ENCODE measurements around the gene STOM. TPM values are rescaled to one million over a fixed set of nuclear protein-coding genes. Genes with fewer than 3 reads are reported as not detected.
A peak's percentile ranks its signal among the peaks of the same experiment; 100 is the strongest.

STOM gene
- total RNA-seq, 4 donors from 2014 or later = 78.2 to 195 (median 111) TPM

DNA sequence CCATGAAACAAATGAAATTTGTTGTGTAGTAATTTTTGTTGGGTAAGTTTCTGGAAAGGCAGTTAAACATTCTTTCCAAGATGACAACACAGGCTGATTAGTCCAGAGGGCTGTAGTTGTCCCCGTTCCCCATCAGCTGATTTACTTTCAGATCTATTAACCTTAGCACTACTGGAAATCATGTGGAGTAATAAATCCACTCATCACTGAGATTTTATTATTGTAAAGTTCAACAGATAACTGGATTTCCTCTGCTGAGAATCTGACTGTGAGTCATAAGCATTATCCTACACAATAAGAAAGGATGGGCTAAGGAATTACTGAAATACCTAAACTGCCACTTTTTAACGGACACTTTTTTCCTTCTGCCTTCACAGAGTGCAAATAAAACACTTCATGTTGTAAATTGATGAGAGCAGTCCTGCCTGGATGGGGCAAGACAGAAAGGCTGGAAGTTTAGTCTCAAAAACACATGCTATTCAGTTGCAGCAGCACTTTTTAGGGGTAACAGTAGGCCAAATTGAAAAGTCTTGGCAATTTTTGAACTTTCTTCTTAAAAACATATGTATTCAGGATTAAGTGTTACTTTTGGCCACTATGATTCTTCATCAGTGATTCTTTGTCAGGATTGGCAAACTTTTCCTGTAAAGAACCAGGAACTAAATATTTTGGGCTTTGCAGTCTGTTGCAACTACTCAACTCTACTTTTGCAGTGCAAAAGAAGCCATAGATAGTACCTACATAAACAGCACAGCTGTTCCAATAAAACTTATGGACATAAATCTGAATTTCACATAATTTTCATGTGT, 7.0 kb downstream of the STOM start:
- Histone ChIP-seq H3K9me3 (no peaks in the 10 kb centered on the region), H3K36me3 (no peaks in the 10 kb centered on the region), H3K4me1 (peaks cover 43 to 96% (median 71%) of the 10 kb centered on the region in 4 donors), H3K27ac (peak overlapping the region; percentile 92 to 96 (median 92)), H3K27me3 (no peaks in the 10 kb centered on the region), H3K4me3 (no peak overlapping the region)
- 18 to 21% methylated on average over 2 of the region's 2 CpGs for WGBS, 2 donors (ENCODE audit: low coverage in 1 of 2)
- in situ Hi-C loops (cut with MboI; ENCODE audit: low pct_ligation_motif_present in 1 of 4, low pct_unique_long_range_greater_than_20kb in 1 of 4, low sequenced_read_pairs in 3 of 4) (no loop called here), intact Hi-C loops (cut with DNase I; ENCODE audit: low total_unique reads) (no loop called here)
- DNase-seq = no peak
- TF ChIP-seq, protein P1, sequence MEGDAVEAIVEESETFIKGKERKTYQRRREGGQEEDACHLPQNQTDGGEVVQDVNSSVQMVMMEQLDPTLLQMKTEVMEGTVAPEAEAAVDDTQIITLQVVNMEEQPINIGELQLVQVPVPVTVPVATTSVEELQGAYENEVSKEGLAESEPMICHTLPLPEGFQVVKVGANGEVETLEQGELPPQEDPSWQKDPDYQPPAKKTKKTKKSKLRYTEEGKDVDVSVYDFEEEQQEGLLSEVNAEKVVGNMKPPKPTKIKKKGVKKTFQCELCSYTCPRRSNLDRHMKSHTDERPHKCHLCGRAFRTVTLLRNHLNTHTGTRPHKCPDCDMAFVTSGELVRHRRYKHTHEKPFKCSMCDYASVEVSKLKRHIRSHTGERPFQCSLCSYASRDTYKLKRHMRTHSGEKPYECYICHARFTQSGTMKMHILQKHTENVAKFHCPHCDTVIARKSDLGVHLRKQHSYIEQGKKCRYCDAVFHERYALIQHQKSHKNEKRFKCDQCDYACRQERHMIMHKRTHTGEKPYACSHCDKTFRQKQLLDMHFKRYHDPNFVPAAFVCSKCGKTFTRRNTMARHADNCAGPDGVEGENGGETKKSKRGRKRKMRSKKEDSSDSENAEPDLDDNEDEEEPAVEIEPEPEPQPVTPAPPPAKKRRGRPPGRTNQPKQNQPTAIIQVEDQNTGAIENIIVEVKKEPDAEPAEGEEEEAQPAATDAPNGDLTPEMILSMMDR (IDR thresholded peaks at IDR 0.05) = no peak
- TF ChIP-seq POLR2AphosphoS5 (IDR thresholded peaks at IDR 0.05) = peak; percentile 34 to 67 (median 49)
- TF ChIP-seq EP300 (IDR thresholded peaks at IDR 0.05; ENCODE audit: low read depth) = no peak

DNA sequence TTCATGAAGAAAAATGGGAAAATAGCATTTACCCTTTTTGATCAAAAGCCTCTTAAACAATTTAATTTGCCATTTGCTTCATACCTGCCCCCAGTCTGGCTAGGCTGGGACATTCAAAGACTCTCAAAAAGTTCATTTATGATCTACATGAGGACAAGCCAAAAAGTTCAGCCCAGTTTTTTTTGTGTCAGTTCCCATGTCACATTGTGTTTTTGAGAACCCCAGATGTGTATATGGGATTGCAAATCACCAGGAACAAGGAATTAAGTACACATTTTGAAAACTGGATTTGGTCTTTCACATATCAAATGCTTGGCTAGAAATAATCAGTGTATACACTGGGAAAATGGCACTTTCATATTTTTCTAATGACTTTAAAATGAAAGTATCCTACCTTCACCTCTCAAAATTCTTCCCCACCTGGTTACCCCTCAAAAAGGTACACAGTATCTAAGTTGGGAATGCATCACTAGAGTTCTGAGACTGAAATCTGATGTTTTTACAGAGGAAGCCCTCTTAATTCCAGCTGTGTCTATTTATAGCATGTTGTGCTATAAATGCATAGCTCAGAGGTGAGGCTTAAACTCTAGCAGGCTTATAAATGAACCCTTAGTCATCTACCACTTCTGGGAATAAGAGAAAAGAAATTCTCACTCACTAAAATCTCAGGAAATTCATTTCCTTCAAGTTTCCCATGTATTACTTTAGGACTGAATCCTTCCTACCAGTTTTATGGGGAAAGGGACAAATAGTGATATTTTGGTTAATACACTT, 9.3 kb downstream of the STOM start:
- H3K9me3 ChIP-seq = no peaks in the 10 kb centered on the region
- H3K4me3 ChIP-seq = no peak overlapping the region
- peaks cover 43 to 96% (median 72%) of the 10 kb centered on the region in 4 donors for H3K4me1 ChIP-seq
- peak overlapping the region; percentile 92 to 96 (median 92) for H3K27ac ChIP-seq
- no peaks in the 10 kb centered on the region for H3K36me3 ChIP-seq
- DNase-seq = no peak
- H3K27me3 ChIP-seq = no peaks in the 10 kb centered on the region
- intact Hi-C loops (cut with DNase I; ENCODE audit: low total_unique reads) = no loop called here
- in situ Hi-C loops (cut with MboI; ENCODE audit: low pct_ligation_motif_present in 1 of 4, low pct_unique_long_range_greater_than_20kb in 1 of 4, low sequenced_read_pairs in 3 of 4) = no loop called here
- TF ChIP-seq POLR2A (IDR thresholded peaks at IDR 0.05) (no peak), EP300 (IDR thresholded peaks at IDR 0.05; ENCODE audit: low read depth) (no peak), POLR2AphosphoS5 (IDR thresholded peaks at IDR 0.05) (peak in 1 of 3 donors; percentile 23)

DNA sequence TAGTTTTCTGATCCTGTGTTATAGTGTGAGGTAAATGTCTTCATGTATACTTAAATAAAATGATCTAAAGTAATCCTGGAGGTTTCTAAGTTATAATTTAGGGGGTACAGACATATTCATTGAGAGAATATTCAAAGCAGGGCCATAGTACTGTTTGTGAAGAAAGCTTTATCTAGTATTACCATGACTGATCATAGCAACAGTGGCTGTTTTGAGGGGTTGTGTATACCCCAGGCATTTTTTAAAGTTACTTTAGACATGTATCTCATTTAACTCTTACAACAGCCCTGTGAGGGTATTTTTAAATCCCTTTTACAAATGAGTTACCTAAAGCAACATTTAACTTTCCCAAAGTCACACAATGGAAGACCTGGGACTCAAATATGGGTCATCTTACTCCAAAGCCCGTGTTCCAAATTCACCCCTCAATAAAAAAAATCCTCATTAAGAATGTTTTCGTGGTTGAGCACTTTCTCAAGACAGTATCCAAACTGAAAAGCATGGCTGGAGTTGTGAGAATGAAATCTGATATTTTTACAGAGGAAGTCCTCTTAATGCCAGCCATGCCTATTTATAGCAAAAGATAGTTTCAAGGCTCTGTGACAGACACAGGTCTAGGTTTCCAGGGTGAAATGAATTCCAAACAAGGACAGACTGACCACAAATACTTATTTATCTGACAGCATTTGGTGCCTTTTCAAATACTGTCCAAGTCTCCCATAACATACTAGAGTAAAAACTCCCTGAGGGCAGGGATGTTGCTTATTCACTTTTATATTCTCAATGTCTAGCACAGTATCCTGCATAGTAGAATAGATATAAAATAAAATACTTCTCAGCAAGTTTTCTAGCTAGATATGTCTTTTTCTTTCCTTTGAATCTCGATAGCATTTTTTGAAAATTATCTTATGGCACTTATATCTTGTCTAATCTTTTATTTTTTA, 10.4 kb downstream of the STOM start:
- no peak overlapping the region for H3K4me3 ChIP-seq
- H3K36me3 ChIP-seq = no peaks in the 10 kb centered on the region
- H3K4me1 ChIP-seq = peaks cover 35 to 96% (median 71%) of the 10 kb centered on the region in 4 donors
- TF ChIP-seq, protein P1 (IDR thresholded peaks at IDR 0.05) = no peak
- no peak for TF ChIP-seq EP300 (IDR thresholded peaks at IDR 0.05; ENCODE audit: low read depth)
- no peak for TF ChIP-seq POLR2AphosphoS5 (IDR thresholded peaks at IDR 0.05)
- TF ChIP-seq POLR2A (IDR thresholded peaks at IDR 0.05) = no peak
- peak overlapping the region; percentile 92 to 96 (median 92) for H3K27ac ChIP-seq
- in situ Hi-C loops (cut with MboI; ENCODE audit: low pct_ligation_motif_present in 1 of 4, low pct_unique_long_range_greater_than_20kb in 1 of 4, low sequenced_read_pairs in 3 of 4) = no loop called here
- intact Hi-C loops (cut with DNase I; ENCODE audit: low total_unique reads) = no loop called here
- WGBS, 2 donors (ENCODE audit: low coverage in 1 of 2) = 69 to 78% methylated on average over 3 of the region's 3 CpGs
- DNase-seq = no peak
- no peaks in the 10 kb centered on the region for H3K27me3 ChIP-seq
- no peaks in the 10 kb centered on the region for H3K9me3 ChIP-seq

DNA sequence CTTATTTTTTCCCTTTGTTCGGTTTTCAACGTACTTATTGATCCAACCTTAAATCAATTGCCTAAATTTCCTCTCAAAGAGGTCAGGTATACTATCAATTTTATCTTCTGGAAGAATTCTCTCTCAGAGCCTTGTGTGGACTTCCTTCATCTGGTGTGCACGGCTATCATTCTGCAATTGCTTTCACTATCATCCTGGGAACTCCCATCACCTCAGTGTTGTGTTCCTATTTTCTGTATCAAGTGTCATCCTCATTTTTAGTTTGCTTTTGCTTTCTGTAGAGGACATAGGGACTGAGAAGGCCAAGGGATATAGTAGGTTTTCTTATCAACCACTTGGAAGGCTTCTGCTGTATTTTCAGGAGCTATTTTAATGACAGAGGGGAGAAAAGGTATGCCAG, 11.3 kb downstream of the STOM start:
- no peaks in the 10 kb centered on the region for H3K27me3 ChIP-seq
- in situ Hi-C loops (cut with MboI; ENCODE audit: low pct_ligation_motif_present in 1 of 4, low pct_unique_long_range_greater_than_20kb in 1 of 4, low sequenced_read_pairs in 3 of 4) = no loop called here
- H3K27ac ChIP-seq = peak overlapping the region; percentile 92 to 96 (median 92)
- H3K4me1 ChIP-seq = peaks cover 36 to 96% (median 75%) of the 10 kb centered on the region in 4 donors
- intact Hi-C loops (cut with DNase I; ENCODE audit: low total_unique reads) = no loop called here
- WGBS, 2 donors (ENCODE audit: low coverage in 1 of 2) = 50 to 58% methylated on average over 3 of the region's 3 CpGs
- DNase-seq = no peak
- H3K36me3 ChIP-seq = no peaks in the 10 kb centered on the region
- H3K9me3 ChIP-seq = no peaks in the 10 kb centered on the region
- H3K4me3 ChIP-seq = no peak overlapping the region
- TF ChIP-seq, protein P1 (IDR thresholded peaks at IDR 0.05) = no peak
- TF ChIP-seq EP300 (IDR thresholded peaks at IDR 0.05; ENCODE audit: low read depth) = no peak
- TF ChIP-seq POLR2AphosphoS5 (IDR thresholded peaks at IDR 0.05) = no peak
- TF ChIP-seq POLR2A (IDR thresholded peaks at IDR 0.05) = no peak
